Rectal smooth muscle tissue (tissue), 1 donor: ENCODE results near the gene FAM89B.
A peak's percentile ranks its signal among the peaks of the same experiment; 100 is the strongest.

Experiments used
- H3K27ac ChIP-seq: one replicate; pipeline ENCODE4 v1.7.0; 2013; ENCODE audit warnings: low read depth, low read length, inconsistent platforms
- H3K27me3 ChIP-seq: one replicate; pipeline ENCODE4 v1.7.0; 2013; ENCODE audit warnings: low read length; ENCODE audit not compliant: control insufficient read depth, insufficient read depth
- H3K36me3 ChIP-seq: one replicate; pipeline ENCODE4 v1.7.0; 2013; ENCODE audit warnings: low read length; ENCODE audit not compliant: control insufficient read depth, insufficient read depth
- H3K4me1 ChIP-seq: one replicate; pipeline ENCODE4 v1.7.0; 2013; ENCODE audit warnings: low read length; ENCODE audit not compliant: control insufficient read depth, insufficient read depth
- H3K4me3 ChIP-seq: one replicate; pipeline ENCODE4 v1.7.0; 2013; ENCODE audit warnings: low read length
- H3K9ac ChIP-seq: one replicate; pipeline ENCODE4 v1.7.0; 2013; ENCODE audit warnings: low read length

Gene FAM89B

DNA sequence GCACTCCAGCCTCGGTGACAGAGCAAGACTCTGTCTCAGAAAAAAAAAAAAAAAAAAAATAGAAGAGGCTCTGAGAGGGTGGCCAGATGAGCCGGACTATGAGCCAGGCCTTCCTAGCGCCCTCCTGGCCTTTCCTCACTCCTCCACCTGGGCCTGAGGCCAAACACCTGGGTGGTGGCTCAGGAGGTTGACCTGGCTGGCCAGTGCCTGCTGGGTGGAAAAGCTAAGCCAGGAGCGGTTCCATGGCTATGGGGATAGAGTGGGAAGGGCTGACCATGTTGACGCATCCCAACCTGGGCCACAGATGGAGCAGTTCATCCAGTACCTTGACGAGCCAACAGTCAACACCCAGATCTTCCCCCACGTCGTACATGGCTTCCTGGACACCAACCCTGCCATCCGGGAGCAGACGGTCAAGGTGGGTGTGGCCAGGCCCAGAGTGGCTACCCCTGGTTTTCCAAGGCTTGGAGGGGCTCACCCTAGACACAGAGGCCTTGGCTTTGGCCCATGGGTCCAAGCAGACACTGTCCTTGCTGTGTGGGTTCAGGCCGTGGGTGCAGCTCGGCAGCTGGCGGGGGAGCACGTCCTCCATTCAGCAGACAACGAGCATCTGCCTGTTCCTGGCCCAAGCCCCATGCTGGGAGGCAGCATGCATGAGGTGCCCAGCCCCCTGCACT is 39.8 kb upstream of the FAM89B start:
- Histone ChIP-seq H3K4me3 (no peak overlapping the region), H3K27ac (no peak overlapping the region), H3K27me3 (no peaks in the 10 kb centered on the region), H3K9ac (no peak overlapping the region), H3K4me1 (no peaks in the 10 kb centered on the region), H3K36me3 (peaks cover 27% of the 10 kb centered on the region)

DNA sequence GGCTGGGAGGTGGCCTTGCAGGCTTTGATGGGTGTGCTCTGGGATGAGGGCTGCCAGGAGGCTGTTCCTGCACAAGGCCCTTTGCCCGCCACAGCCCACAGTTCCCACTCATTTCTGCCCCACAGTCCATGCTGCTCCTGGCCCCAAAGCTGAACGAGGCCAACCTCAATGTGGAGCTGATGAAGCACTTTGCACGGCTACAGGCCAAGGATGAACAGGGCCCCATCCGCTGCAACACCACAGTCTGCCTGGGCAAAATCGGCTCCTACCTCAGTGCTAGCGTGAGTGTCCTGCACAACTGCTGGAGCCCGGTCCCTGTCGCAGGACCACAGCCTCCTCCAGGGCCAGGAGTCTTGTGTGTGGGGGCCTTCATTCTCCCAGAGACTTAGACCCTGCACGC is 37.2 kb upstream of the FAM89B start:
- H3K27me3 ChIP-seq: no peaks in the 10 kb centered on the region
- no peak overlapping the region for H3K27ac ChIP-seq
- no peak overlapping the region for H3K4me3 ChIP-seq
- peaks cover 3% of the 10 kb centered on the region for H3K4me1 ChIP-seq
- H3K9ac ChIP-seq: no peak overlapping the region
- H3K36me3 ChIP-seq: peaks cover 26% of the 10 kb centered on the region

DNA sequence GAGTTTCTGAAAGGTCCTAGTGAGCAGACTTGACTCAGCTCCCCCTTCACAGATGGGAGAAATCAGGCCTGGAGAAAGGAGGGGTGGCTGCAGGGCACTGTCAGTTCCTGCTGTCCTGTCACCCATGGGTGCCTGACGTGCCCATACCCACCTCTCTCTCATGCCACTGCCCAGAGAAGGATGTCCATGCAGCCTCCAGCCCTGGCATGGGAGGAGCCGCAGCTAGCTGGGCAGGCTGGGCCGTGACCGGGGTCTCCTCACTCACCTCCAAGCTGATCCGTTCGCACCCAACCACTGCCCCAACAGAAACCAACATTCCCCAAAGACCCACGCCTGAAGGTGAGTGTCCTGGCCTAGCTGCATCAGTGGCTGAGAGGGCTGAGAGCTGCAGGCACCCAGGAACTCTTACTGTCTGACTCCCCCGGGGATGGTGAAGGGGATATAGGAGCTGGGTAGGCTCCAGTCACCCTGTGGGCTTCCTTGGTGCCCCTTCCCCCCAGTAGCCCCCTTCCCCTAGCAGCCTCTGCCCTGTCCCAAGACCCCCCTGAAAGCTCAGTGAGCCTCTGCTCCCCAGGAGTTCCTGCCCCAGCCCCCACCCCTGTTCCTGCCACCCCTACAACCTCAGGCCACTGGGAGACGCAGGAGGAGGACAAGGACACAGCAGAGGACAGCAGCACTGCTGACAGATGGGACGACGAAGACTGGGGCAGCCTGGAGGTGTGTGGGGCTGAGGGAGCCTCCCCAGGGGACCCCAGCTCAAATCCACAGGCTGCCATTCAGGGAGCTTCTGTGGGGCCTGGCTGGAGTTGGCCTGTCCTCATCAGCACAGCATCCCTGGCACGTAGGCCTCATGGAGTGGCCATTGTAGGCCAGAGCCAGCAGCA is 35.7 kb upstream of the FAM89B start:
- H3K9ac ChIP-seq: no peak overlapping the region
- peaks cover 10% of the 10 kb centered on the region for H3K4me1 ChIP-seq
- no peaks in the 10 kb centered on the region for H3K27me3 ChIP-seq
- H3K36me3 ChIP-seq: peaks cover 17% of the 10 kb centered on the region
- no peak overlapping the region for H3K27ac ChIP-seq
- H3K4me3 ChIP-seq: no peak overlapping the region

DNA sequence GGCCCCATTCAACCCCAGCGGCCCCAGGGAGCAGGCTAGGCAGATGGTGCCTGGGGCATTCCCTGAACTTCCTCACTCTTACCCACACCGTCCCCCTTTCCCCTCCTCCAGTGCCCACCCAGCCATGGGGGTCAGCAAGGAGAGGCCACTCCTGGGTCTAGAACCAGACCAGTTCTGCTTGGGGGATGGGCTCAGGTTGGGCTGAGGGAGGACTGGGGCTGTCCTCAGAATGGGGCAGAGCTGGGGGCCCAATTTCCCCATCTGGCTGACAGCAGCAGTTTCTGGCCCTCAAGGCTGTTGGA is 35.1 kb upstream of the FAM89B start:
- peaks cover 12% of the 10 kb centered on the region for H3K4me1 ChIP-seq
- no peak overlapping the region for H3K9ac ChIP-seq
- H3K27ac ChIP-seq: no peak overlapping the region
- no peaks in the 10 kb centered on the region for H3K27me3 ChIP-seq
- peaks cover 17% of the 10 kb centered on the region for H3K36me3 ChIP-seq
- no peak overlapping the region for H3K4me3 ChIP-seq

DNA sequence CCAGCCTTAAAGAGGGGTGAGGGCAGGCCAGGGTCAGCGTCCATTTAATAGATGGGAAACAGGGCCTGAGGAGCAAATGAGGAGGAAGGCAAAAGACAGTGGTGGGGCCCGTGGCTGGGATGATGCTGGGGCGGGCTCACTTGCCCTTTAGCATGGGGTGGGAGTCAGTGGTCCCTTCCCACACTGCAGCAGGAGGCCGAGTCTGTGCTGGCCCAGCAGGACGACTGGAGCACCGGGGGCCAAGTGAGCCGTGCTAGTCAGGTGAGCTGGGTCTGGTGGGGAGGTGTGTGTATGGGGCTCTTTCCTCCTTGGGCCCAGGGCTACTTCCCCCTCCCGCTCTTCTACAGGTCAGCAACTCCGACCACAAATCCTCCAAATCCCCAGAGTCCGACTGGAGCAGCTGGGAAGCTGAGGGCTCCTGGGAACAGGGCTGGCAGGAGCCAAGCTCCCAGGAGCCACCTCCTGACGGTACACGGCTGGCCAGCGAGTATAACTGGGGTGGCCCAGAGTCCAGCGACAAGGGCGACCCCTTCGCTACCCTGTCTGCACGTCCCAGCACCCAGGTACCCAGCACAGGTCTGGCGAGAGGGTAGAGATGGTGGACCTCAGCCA is 34.6 kb upstream of the FAM89B start:
- H3K4me3 ChIP-seq: no peak overlapping the region
- no peak overlapping the region for H3K27ac ChIP-seq
- H3K4me1 ChIP-seq: peaks cover 12% of the 10 kb centered on the region
- no peak overlapping the region for H3K9ac ChIP-seq
- no peaks in the 10 kb centered on the region for H3K27me3 ChIP-seq
- peaks cover 14% of the 10 kb centered on the region for H3K36me3 ChIP-seq

DNA sequence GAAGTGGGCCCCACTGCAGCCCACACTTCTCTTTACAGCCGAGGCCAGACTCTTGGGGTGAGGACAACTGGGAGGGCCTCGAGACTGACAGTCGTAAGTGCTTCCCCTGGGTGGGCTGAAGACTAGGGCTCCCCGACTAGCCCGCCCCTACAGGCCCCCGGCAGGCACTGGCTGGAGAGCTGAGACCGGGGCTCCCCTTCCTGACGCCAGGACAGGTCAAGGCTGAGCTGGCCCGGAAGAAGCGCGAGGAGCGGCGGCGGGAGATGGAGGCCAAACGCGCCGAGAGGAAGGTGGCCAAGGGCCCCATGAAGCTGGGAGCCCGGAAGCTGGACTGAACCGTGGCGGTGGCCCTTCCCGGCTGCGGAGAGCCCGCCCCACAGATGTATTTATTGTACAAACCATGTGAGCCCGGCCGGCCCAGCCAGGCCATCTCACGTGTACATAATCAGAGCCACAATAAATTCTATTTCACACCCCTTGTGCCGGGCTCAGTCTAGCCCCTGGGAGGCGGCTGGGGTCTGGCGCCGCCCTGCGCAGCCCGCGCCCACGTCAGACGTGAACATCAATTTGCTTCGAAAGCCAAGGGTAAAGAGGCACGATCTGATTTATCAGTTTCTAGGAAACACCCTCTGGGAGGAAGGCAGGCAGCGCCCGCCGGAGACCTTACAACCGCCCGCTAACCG is 34.0 kb upstream of the FAM89B start:
- H3K4me3 ChIP-seq: no peak overlapping the region
- peaks cover 11% of the 10 kb centered on the region for H3K36me3 ChIP-seq
- peaks cover 12% of the 10 kb centered on the region for H3K4me1 ChIP-seq
- no peaks in the 10 kb centered on the region for H3K27me3 ChIP-seq
- no peak overlapping the region for H3K27ac ChIP-seq
- no peak overlapping the region for H3K9ac ChIP-seq

DNA sequence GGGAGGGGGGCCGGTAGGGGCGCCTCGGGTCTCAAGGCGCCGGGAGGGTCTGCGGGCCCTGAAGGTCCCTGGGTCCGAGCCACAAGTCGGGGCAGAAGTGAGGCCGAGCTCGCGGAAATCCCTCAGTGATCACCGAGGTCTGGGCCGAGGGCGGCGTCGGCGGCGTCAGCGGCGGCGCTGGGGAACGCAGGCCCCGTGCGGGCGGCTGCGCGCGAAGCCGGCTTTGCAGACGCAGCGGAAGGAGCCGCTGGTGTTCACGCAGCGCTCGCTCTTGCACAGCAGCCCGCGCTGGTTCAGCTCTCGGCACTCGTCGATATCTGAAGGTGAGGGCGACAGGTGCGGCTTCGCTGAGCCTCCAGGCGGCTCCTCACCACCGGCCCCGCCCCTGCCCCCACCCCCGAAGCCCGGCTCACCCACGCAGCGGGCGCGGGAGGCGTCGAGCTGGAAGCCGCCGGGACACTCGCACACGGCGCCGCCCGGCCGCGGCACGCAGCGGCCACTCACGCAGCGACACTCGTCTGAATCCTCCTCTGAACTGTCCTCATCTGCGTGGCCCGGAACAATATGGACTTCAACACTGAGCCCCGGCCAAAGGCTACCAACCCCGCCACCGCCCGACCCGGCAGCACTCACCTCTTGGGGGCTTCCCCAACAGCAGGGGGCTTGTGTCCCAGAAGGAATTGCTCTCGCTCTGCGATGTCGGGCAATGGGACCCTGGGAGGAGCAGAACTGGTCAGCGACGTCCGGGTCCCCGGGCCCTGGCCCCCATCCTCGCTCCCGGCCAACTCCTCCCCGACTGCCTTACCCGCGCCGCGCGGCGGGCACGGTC is 33.2 kb upstream of the FAM89B start:
- H3K27me3 ChIP-seq: no peaks in the 10 kb centered on the region
- H3K9ac ChIP-seq: no peak overlapping the region
- peak overlapping the region; percentile 85 for H3K27ac ChIP-seq

DNA sequence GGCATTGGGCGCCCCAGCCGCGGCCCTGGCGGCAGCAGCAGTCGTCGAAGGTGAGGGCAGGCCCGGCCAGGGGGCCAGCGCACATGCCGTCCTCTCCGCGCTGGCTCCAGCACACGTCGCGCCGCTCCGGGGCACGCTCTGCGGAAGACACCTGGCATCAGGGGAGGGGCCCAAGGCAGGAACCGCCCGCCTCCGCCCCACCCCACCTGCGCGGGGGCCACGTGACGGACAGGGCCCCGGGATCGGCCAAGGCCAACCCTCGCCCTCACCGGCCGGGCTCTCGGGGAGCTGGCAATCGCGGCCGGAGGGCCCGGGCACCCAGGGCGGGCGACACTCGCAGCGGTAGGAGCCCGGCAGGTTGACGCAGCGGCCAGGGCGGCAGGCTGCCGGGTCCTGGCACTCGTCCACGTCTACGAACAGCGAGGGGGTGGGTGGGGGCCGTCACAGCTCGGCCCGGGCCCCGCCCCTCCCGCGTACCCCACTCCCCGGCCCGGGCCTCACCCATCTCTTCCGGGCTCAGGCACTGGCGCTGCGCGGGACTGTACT is 32.5 kb upstream of the FAM89B start:
- peaks cover 12% of the 10 kb centered on the region for H3K4me1 ChIP-seq
- H3K27ac ChIP-seq: peak overlapping the region; percentile 85
- peak overlapping the region; percentile 82 for H3K9ac ChIP-seq

More for the DNA sequence above, 33.2 kb upstream of the FAM89B start:
- Histone ChIP-seq H3K36me3 (peaks cover 11% of the 10 kb centered on the region), H3K4me3 (peak overlapping the region; percentile 95), H3K4me1 (peaks cover 12% of the 10 kb centered on the region)

DNA sequence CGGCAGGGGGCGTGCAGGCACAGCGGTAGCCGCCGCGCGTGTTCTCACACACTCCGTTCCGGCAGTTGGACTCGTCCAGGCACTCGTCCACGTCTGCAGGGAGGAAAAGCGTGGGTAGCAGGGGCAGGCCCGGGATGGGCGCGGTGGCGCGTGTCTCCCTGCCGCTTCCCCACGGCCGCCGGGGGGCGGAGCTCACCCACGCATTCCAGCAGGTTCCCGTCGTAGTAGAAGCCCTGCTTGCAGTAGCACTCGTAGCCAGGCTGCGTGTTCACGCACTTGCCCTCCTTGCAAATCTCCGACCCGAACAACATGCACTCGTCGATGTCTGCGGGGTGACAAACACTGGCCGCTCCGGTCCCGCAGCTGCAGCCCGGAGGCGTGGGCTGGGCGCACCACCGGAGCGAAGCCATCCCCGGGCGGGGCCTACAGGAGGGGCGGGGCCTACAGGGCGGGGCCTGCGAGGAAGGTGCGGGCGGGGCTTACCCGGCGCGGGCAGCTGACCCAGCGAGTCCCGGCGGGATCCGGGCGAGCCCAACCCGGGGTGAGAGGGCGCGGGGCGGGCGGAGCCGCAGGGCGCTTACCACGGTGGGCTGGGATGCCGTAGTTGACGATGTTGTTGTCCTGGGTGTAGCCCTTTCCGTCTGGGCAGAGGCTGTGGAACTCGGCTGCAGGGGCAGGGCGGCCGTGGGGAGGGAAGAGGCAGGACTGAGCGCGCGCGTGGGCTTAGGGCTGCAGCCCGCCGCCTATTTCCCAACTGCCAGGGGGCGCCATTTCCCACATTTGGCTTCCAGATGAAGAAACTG is 31.8 kb upstream of the FAM89B start:
- peak overlapping the region; percentile 85 for H3K27ac ChIP-seq
- H3K4me1 ChIP-seq: peaks cover 12% of the 10 kb centered on the region
- H3K27me3 ChIP-seq: no peaks in the 10 kb centered on the region
- H3K36me3 ChIP-seq: peaks cover 8% of the 10 kb centered on the region
- H3K4me3 ChIP-seq: peak overlapping the region; percentile 95
- peak overlapping the region; percentile 90 for H3K9ac ChIP-seq

More for the DNA sequence above, 32.5 kb upstream of the FAM89B start:
- H3K4me3 ChIP-seq: peak overlapping the region; percentile 95
- H3K27me3 ChIP-seq: no peaks in the 10 kb centered on the region
- H3K36me3 ChIP-seq: peaks cover 10% of the 10 kb centered on the region

DNA sequence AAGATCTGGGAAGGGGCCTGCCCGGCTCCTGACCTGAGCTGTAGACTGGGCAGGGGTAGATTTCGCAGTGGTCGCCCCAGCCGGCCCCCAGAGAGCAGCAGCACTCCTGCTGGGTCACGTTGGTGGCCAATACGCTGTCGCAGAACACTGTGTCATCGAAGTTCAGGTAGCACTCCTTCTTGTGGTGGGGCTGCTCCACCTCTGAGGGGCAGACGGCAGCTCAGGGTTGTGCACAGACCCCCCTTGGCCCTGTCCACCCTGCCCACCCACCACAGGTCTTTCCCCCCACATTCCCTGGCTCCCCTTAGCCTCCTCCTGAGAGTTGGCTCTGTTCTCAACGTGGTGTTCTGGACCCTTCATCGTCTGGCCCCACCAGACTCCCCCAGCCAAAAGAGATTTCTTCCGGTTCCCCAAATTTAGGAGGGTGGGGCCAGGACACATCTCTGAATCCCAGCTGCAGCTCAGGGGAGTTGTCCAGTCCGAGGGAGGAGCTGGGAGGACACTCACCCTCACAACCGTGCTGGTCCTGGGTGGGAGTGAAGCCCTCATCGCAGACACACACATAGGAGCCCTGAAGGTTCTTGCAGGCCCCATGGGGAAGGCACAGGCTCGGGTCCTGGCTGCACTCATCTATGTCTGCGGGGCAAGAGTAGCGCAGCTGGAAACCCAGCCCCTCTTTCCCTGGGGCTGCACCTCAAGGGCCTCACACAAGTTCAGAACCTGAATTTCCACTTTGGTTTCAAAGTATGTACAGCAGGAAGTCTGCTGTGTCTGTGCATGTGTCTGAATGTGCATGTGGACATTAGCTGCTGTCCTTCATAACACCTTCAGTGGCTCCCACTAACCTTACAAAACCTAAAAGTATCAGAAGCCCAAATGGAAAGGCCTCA is 31.0 kb upstream of the FAM89B start:
- Histone ChIP-seq H3K36me3 (peaks cover 7% of the 10 kb centered on the region), H3K27ac (peak overlapping the region; percentile 85), H3K4me3 (peak overlapping the region; percentile 95), H3K9ac (peak overlapping the region; percentile 90), H3K4me1 (peaks cover 12% of the 10 kb centered on the region), H3K27me3 (no peaks in the 10 kb centered on the region)
